Tibial nerve (tissue), 4 donors: ENCODE data around the gene SCN2B.

Experiments
- EP300 ChIP-seq, 2 donors: sonication (generic); formaldehyde crosslinking; IDR thresholded peaks; one replicate each; pipeline ENCODE4 v1.6.1; 2017; ENCODE audit warnings: antibody characterized with exemption in 2 of 2, mild to moderate bottlenecking in 1 of 2
- POLR2A ChIP-seq, 2 donors: fragments of 450-650 bp; IDR thresholded peaks; one replicate each; pipeline ENCODE4 v1.6.1; 2017; ENCODE audit warnings: antibody characterized with exemption in 2 of 2, mild to moderate bottlenecking in 2 of 2, moderate library complexity in 2 of 2
- TF ChIP-seq, protein P1 (sequence below), 5 experiments: fragments of 200-600 bp in 3 of 5; fragments of 450-650 bp in 2 of 5; sonication (generic) in 3 of 5; IDR thresholded peaks; one replicate each; pipeline ENCODE4 v1.5.1; 2016 to 2019; ENCODE audit warnings: antibody characterized with exemption in 5 of 5, mild to moderate bottlenecking in 3 of 5, moderate library complexity in 2 of 5

DNA sequence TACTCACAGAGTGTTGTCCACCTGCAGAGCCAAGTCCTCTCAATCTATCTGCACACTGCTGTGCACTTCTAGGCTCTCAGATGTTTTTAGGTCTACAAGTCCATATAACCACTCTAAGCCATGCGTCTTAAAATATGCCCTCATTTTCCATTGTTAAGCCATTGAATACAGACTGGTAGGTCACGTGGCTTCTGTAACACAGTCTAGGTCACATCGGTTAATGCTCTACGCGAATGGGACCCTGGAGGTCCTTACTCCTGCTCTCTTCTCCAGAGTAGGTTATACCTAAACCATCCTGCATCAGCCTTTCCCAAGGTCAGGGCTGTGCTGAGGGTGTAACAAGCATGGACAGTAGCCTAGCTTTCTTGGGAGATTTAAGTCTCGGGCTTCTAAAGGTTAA is 47.6 kb upstream of the SCN2B start:
- TF ChIP-seq, protein P1, sequence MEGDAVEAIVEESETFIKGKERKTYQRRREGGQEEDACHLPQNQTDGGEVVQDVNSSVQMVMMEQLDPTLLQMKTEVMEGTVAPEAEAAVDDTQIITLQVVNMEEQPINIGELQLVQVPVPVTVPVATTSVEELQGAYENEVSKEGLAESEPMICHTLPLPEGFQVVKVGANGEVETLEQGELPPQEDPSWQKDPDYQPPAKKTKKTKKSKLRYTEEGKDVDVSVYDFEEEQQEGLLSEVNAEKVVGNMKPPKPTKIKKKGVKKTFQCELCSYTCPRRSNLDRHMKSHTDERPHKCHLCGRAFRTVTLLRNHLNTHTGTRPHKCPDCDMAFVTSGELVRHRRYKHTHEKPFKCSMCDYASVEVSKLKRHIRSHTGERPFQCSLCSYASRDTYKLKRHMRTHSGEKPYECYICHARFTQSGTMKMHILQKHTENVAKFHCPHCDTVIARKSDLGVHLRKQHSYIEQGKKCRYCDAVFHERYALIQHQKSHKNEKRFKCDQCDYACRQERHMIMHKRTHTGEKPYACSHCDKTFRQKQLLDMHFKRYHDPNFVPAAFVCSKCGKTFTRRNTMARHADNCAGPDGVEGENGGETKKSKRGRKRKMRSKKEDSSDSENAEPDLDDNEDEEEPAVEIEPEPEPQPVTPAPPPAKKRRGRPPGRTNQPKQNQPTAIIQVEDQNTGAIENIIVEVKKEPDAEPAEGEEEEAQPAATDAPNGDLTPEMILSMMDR (IDR thresholded peaks at IDR 0.05) = no peak
- TF ChIP-seq EP300 (IDR thresholded peaks at IDR 0.05) (no peak), POLR2A (IDR thresholded peaks at IDR 0.05) (no peak)
